Measurements from ENCODE around the gene PIP5K1B. TPM values are rescaled to one million over a fixed set of nuclear protein-coding genes. Genes with fewer than 3 reads are reported as not detected.

PIP5K1B gene
- total RNA-seq, 1 experiment from 2014 or later, result 2.5 TPM

DNA sequence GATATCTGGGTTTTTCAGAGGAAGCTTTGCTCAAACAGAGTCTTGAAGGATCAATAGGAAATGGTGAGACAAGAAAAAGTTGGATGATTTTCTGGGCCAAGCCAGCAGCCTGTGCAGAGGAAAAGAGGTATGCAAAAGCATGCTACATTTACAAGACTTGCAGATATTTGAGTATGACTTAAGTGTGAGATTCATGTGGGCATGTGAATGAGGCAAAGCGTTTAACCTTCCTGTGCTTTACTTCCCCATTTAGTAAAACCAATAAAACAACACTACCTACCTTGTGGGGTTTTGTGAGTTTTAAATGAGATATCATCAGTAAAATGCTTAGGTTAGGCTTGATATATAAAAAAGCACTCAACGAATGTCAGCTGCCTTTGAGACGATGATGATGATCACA is 58.1 kb downstream of the PIP5K1B start:
- Histone ChIP-seq H2BK12ac (ENCODE audit: insufficient read length, low read depth, low read length) (no peak overlapping the region), H3K4me2 (ENCODE audit: insufficient read depth, insufficient read length, low read length) (no peak overlapping the region), H2AK5ac (ENCODE audit: insufficient read length, low read length) (no peak overlapping the region), H3T11ph (ENCODE audit: low read length) (no peak overlapping the region), H3K4me1 (ENCODE audit: insufficient read depth, low read length) (0 out of 2 replicates have a peak, but pooled peaks cover 4% of the 10 kb centered on the region), H3K56ac (ENCODE audit: insufficient read length, low read depth, low read length) (no peak overlapping the region), H3K18ac (ENCODE audit: insufficient read length, low read depth, low read length) (no peak overlapping the region), H3K79me2 (ENCODE audit: insufficient read depth, low read length) (no peaks in the 10 kb centered on the region), H4K5ac (ENCODE audit: insufficient read length, low read depth, low read length) (no peak overlapping the region), H3K27ac (ENCODE audit: insufficient read length, low read depth, low read length) (no peak overlapping the region), H2BK15ac (ENCODE audit: low read depth, low read length) (no peak overlapping the region), H3K27me3 (ENCODE audit: insufficient read depth, low read length) (no peaks in the 10 kb centered on the region), H2BK120ac (ENCODE audit: low read depth, low read length, poor library complexity, severe bottlenecking) (no peak overlapping the region), H2BK20ac (ENCODE audit: low read depth, low read length, poor library complexity, severe bottlenecking) (no peak overlapping the region), H3K14ac (ENCODE audit: insufficient read depth, low read length) (no peak overlapping the region), H3K9me3 (ENCODE audit: control insufficient read depth, low read depth, low read length) (no peaks in the 10 kb centered on the region), H4K20me1 (ENCODE audit: control insufficient read depth, insufficient read depth, insufficient read length) (no peaks in the 10 kb centered on the region), H3K79me1 (ENCODE audit: insufficient read depth, low read depth, low read length, poor library complexity, severe bottlenecking) (no peaks in the 10 kb centered on the region), H3K23me2 (ENCODE audit: insufficient read length, low read depth, low read length, poor library complexity, severe bottlenecking) (no peaks in the 10 kb centered on the region), H3K9ac (ENCODE audit: extremely low read depth, insufficient read length, low read length) (no peak overlapping the region), H3K4ac (ENCODE audit: low read depth, low read length) (no peak overlapping the region), H2AFZ (ENCODE audit: low read length) (no peak overlapping the region), H2BK5ac (ENCODE audit: insufficient read length, low read length) (no peak overlapping the region), H4K91ac (ENCODE audit: insufficient read length, low read depth, low read length) (no peak overlapping the region), H4K8ac (replicated peaks; ENCODE audit: insufficient read length, low read depth, low read length) (no peak overlapping the region), H3K23ac (ENCODE audit: insufficient read length, low read depth, low read length) (no peak overlapping the region)
- H3K27me3 Mint-ChIP-seq (ENCODE audit: low read depth), result peaks cover 4% of the 10 kb centered on the region; the same call in 1 of the 2 replicates
- WGBS (ENCODE audit: extremely low coverage, insufficient read length, low lambda C conversion rate), result no CpG with 5 or more reads among the region's 3 CpGs
- H3K4me1 Mint-ChIP-seq, result no peaks in the 10 kb centered on the region
- no peak overlapping the region for H3K4me3 Mint-ChIP-seq
- no peak overlapping the region for H3K27ac Mint-ChIP-seq
- H3K36me3 Mint-ChIP-seq (ENCODE audit: insufficient read depth in 1 of 3, low read depth in 3 of 3), result peaks cover 0 to 4% (median 0%) of the 10 kb centered on the region in 3 experiments; a peak in 2 of 7 replicates
- no peak for DNase-seq
- TF ChIP-seq, protein P1, sequence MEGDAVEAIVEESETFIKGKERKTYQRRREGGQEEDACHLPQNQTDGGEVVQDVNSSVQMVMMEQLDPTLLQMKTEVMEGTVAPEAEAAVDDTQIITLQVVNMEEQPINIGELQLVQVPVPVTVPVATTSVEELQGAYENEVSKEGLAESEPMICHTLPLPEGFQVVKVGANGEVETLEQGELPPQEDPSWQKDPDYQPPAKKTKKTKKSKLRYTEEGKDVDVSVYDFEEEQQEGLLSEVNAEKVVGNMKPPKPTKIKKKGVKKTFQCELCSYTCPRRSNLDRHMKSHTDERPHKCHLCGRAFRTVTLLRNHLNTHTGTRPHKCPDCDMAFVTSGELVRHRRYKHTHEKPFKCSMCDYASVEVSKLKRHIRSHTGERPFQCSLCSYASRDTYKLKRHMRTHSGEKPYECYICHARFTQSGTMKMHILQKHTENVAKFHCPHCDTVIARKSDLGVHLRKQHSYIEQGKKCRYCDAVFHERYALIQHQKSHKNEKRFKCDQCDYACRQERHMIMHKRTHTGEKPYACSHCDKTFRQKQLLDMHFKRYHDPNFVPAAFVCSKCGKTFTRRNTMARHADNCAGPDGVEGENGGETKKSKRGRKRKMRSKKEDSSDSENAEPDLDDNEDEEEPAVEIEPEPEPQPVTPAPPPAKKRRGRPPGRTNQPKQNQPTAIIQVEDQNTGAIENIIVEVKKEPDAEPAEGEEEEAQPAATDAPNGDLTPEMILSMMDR (conservative IDR thresholded peaks at IDR 0.05), result no peak
- no peaks in the 10 kb centered on the region for H3K9me3 Mint-ChIP-seq
